Iris pigment epithelial cell (primary cell): ENCODE data around the gene SSX2IP.
"Not testable (repeated sequence)": the region's sequence is repeated elsewhere in the genome, so short reads cannot be mapped to it uniquely, and the experiment has no call there.

Experiments used
- DNase-seq: peaks from one replicate; pipeline ENCODE4 v3.0.0-alpha.2; 2011; ENCODE audit warnings: low read depth

The SSX2IP gene

GRCh38 chr1:84675631-84676030, 14.6 kb downstream of the SSX2IP start:
- DNase-seq = no peak

DNA sequence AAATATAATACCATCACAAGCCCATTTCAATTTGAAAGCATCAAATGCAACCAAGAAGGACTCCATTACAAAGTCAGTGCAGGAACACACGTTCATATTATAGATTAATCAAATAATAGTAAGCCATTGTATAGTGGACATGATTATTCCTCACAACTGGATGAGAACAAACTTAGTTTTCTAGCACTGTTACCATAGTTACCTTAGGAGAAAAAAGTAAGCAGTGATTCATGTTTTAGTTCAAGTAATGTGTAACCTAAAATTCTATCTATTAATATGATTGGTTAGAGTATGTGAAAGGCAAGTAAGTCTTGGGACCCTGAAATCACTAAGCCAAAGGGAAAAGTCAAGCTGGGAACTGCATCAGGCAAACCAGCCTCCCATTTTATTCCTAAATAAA, 15.2 kb downstream of the SSX2IP start:
- DNase-seq = no peak

DNA sequence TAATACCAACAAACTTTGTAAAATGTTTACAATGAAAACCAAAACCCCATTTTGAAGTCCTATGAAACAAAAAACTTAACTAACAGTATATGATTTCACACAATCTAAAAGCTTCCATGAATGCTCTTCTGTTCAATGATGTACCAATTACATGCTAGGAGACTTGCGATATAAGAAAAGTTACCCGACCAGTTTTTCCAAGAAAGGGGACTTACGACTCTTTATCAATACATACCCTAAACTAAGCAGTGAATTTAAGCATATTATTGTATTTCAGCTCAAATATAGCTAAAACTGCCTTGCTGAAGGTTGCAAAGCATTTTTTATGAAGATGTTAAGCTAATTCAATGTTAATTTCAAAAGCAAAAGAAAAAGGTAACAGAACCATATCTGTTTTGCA, 15.6 kb downstream of the SSX2IP start:
- DNase-seq = no peak

GRCh38 chr1:84674021-84674420, 16.2 kb downstream of the SSX2IP start:
- no peak for DNase-seq

- DNase-seq = peak; percentile 15
Observed at GRCh38 chr1:84672080-84672854, 18.0 kb downstream of the SSX2IP start.

DNA sequence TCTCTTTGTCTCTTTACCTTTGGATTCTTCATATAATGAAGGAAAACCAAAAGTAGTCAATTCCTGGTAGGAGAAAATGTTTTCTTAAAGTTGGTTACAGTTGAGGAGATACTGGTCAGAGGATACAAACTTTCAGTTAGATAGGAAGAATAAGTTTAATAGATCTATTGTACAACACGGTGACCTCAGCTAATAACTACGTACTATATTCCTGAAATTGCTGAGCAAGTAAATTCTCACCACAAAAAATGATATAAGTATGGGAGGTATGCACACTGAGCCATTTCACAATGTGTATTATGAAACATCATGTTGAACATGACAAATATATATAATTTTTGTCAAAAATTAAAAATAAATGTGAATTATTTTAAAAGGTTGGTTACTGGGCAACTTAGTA, 20.4 kb downstream of the SSX2IP start:
- peak; percentile 82 for DNase-seq

DNA sequence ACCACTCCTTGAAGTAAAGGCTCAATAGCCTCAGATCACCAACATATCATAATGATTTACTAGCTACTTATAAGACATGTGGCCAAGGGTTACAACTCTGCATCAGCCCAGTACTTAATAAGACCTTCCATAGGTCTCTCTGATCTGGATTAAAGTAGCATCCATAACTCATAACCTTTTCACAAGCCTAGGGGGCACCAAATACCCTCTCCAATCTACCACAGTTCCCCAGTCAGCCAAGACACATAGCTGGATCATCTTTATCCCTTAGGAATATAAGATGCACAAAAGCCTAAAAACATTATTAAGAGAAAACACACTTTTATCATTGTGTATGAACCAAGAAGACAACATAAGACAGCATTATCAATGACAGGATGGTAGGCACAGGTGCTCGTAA, 22.1 kb downstream of the SSX2IP start:
- no peak for DNase-seq

DNA sequence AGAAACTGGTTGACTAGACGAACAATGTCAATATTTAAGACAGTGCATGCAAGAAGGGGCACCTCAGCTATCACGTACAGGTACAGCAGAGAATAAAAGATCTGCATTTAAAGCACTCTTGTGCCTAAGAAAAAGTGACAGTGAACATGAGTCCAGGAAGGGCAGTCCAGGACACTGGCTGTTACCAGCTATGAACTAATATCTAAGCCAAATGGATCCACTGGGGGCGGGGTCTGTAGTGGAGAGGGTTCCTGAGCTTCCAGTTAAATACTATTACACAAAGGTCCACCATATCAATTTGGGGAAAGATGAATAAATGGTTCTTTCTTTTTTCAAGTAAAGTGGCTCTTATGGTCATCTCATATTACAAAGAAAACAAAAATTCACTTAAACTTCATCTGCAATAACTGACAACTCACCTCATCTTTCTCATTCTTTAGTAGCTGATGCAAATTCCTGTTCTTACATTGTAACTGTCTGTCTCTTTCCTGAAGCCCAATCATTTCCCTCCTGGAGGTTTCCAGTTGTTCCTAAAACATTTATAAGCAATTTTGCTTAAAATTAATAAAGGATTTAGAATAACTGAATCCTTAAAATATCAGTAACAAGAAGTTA, 24.5 kb downstream of the SSX2IP start:
- peak; percentile 68 for DNase-seq

DNA sequence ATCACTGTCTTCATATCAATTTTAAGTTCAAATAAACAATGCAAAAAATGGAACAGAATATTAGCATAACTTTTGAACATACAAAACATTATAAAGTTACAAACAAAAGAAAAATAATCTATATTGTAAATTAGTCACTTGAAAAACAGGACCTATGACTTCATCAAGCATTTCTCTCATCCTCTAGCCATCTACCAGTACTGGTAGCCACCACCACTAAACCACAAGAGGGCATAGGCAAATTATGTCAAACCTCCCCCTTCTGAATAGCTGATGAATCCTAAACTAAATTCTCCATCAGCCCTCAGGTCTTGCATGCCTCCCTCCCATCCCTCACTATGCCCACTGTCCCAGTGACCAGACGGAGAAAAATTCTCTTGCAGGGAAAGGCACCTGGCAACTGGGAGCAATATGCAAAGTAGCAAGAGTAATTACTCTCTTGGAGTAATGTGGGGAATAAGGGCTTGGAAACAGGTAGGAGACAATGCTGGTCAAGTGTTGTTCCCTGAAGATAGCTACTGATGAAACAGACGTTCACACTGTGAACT, 37.1 kb downstream of the SSX2IP start:
- peak; percentile 32 for DNase-seq

- no peak for DNase-seq
Observed at GRCh38 chr1:84644472-84644871, 45.8 kb downstream of the SSX2IP start.

DNA sequence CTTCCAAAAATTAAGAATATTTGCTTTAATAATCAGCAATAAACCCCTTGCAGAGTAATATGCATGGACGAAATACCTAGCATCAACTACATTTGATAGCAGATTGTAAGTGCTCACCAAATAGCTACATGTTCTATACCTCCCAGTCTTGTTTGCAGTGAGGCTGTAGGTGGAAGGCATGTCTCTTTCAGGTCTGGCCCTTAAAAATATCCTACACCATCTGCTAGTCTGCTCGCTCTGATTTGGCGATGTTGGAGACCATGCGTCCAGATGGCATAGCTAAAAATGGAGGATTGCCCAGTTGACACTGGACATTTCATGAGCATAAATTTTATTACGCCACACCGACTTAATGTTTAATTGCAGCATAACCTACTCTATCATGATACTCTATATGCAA, 47.1 kb downstream of the SSX2IP start:
- no peak for DNase-seq

GRCh38 chr1:84642774-84643173, 47.5 kb downstream of the SSX2IP start:
- DNase-seq = no peak

- not testable (repeated sequence) for DNase-seq
Observed at GRCh38 chr1:84639731-84640130, 50.5 kb downstream of the SSX2IP start.

- DNase-seq = no peak
Observed at GRCh38 chr1:84635429-84635828, 54.8 kb downstream of the SSX2IP start.

- peak; percentile 11 for DNase-seq
Observed at GRCh38 chr1:84634536-84635205, 55.6 kb downstream of the SSX2IP start.

DNA sequence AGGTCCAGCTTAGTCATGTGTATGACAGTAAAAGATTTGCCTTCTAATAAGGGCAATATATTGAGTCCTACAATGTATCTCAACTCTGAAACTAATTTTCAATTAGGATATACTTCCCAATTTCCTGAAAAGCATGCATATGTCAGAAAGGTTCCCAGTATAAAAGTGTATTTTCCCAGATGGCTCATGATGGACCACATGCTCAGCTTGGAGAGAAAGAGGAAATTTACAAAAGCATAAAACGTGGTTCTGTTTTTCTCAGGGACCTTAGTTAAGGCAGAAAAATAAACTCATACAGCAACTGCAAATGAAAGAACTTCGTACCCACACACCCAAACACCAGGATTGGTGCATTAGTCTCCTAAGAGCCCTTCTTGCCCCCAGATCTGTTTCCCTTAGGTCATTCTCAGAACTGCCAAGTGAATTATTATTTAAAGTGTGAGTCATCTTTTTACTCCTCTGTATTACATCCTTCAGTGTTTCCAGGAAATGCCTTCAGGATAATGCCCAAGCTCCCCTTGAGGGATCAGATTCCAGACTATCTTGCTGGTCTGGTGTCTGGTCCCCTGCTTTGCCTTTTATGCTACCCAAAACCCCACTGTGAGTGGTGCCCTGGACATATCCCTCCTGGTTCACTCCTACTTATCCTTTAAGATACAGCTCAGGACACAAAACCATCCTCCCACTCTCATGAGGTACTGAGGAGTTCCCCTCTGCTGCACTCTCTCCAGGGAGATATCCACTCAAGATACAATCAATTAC, 57.4 kb downstream of the SSX2IP start:
- DNase-seq = peak; percentile 70

GRCh38 chr1:84632137-84632536, 58.1 kb downstream of the SSX2IP start:
- DNase-seq = no peak

DNA sequence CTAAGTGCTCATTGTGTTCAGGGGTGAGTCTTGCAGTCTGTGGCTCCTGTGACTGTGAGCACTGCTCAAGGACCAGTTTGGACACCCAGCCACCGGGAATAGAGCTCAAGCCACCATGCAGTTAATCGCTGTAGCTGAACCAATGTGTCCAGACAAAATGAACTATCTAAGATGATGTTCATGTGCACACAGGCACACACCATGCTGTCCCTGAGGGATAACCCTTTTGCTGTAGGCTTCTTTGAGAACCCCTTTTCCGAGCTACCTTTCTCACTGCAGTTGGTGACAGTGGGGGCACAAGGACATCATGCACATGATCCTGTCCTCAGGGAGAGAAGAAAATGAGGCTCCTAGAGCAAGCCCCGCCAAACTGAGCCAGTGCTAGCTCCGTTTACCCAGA, 65.4 kb downstream of the SSX2IP start:
- no peak for DNase-seq

GRCh38 chr1:84621553-84621952, 68.7 kb downstream of the SSX2IP start:
- DNase-seq = no peak

DNA sequence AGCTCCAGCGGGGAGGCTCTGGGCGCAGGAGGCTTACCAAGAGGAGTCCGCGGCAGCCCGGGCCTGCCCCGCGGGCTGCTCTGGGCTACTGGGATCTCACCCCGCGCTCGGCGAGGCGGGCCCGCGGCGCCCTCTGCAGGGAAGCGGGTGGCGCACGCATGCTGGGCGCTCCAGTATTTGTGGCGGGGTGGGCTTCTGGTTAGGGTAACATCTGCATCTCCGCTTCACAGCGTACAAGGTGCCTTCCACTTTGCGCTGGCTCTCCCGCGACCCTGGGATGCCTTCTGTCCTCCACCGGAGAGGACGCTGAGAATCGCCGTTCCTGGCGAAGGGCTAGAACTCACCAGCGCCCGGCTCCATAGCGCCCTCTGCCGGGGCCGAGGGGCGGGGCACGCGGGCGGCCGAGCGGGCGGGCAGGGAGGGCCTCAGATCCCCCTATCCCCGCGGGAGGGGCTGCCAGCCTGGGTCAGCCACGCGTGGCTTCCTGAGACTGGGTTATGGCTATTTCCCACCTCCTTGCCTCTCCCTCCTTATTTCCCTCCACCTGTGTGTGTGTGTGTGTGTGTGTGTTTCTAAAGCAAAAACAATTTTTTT, 69.4 kb downstream of the SSX2IP start:
- peak; percentile 77 for DNase-seq

GRCh38 chr1:84619383-84620102, 70.7 kb downstream of the SSX2IP start:
- DNase-seq = peak; percentile 90
